ENCODE measurements around the gene TSPYL1.

DNA sequence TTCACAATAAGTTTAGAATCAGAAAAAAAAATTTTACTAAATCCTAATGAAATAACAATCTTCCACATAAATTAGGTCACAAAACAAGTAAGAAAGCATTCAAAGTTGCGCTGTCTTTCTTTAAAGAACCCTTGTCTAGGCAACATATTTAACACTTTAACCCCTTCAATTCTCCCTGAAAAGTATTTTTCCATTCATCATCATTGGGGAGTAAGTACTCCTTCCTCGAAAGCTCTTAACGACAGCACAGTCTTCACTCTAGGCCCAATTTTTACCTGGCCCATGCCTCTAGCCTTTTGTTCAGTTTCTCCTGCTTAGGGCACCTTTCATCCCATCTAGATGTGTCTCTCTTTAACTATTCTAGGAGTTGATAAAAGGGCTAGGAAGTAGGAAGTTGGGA, 2.6 kb downstream of the TSPYL1 start:
- TF ChIP-seq FOXM1 (IDR thresholded peaks at IDR 0.05; ENCODE audit: borderline replicate concordance) (no peak), SP1 (IDR thresholded peaks at IDR 0.05) (no peak)

Measured in HEK293T (cell line).